Kidney tubule cell (primary cell): Measurements from ENCODE around the gene NNT.
A peak's percentile ranks its signal among the peaks of the same experiment; 100 is the strongest.
"Not testable (repeated sequence)": the region's sequence is repeated elsewhere in the genome, so short reads cannot be mapped to it uniquely, and the experiment has no call there.

Source experiments
- DNase-seq: peaks from one replicate; pipeline ENCODE4 v3.0.0-alpha.2; 2018; ENCODE audit warnings: low spot score

NNT gene

GRCh38 chr5:43719783-43720182 lies 116.8 kb downstream of the NNT start:
- not testable (repeated sequence) for DNase-seq

GRCh38 chr5:43728581-43728980 lies 125.6 kb downstream of the NNT start:
- DNase-seq: no peak

GRCh38 chr5:43729846-43730478 lies 127.0 kb downstream of the NNT start:
- DNase-seq: peak; percentile 33

GRCh38 chr5:43730832-43731342 lies 127.9 kb downstream of the NNT start:
- DNase-seq: no peak

GRCh38 chr5:43731573-43731972 lies 128.6 kb downstream of the NNT start:
- DNase-seq: no peak

- not testable (repeated sequence) for DNase-seq
Measured at GRCh38 chr5:43745923-43746548, 143.1 kb downstream of the NNT start.

GRCh38 chr5:43750809-43751208 lies 147.8 kb downstream of the NNT start:
- DNase-seq: no peak

- DNase-seq: no peak
Measured at GRCh38 chr5:43753069-43753468, 150.1 kb downstream of the NNT start.
